Natural killer cell (primary cell): ENCODE data around the gene YKT6. TPM values are rescaled to one million over a fixed set of nuclear protein-coding genes. Genes with fewer than 3 reads are reported as not detected.
A peak's percentile ranks its signal among the peaks of the same experiment; 100 is the strongest.

Experiments
- ATAC-seq, 3 donors: fragments of 150-1000 bp in 2 of 3; fragments of 200-7000 bp in 1 of 3; cut with Tn5 transposase; 1 replicate in 1 of 3; 2 replicates in 2 of 3; pipeline ENCODE4 v1.10.0; 2021; ENCODE audit warnings: mild to moderate bottlenecking in 2 of 3, moderate library complexity in 2 of 3
- DNase-seq, 2 donors: peaks; one replicate each; pipeline versions ENCODE4 v3.0.0 to v3.0.0-alpha.2; 2013 to 2021; ENCODE audit warnings: mixed read lengths in 1 of 2
- H3K27ac ChIP-seq: one replicate; pipeline ENCODE4 v1.5.1; 2013; ENCODE audit warnings: mild to moderate bottlenecking, low read length
- H3K27me3 ChIP-seq: one replicate; pipeline ENCODE4 v1.6.1; 2013; ENCODE audit warnings: low read length; ENCODE audit not compliant: control insufficient read depth, insufficient read depth
- H3K36me3 ChIP-seq: one replicate; pipeline ENCODE4 v1.6.1; 2013; ENCODE audit warnings: low read length; ENCODE audit not compliant: control insufficient read depth, insufficient read depth
- H3K4me1 ChIP-seq: one replicate; pipeline ENCODE4 v1.6.1; 2013; ENCODE audit warnings: low read length; ENCODE audit not compliant: control insufficient read depth, insufficient read depth
- H3K4me3 ChIP-seq: one replicate; pipeline ENCODE4 v1.5.1; 2013; ENCODE audit warnings: low read length
- H3K9me3 ChIP-seq: one replicate; pipeline ENCODE4 v1.6.1; 2013; ENCODE audit warnings: low read length; ENCODE audit not compliant: control insufficient read depth, insufficient read depth
- H3K27ac Mint-ChIP-seq, 2 donors: one replicate each; pipeline ENCODE4 v1.8.0; 2022; ENCODE audit warnings: mild to moderate bottlenecking in 2 of 2, mixed read lengths in 2 of 2, moderate library complexity in 1 of 2
- H3K27me3 Mint-ChIP-seq, 2 donors: one replicate each; pipeline ENCODE4 v1.8.0; 2022; ENCODE audit warnings: low read depth in 2 of 2, mixed read lengths in 2 of 2
- H3K36me3 Mint-ChIP-seq: one replicate; pipeline ENCODE4 v1.8.0; 2022; ENCODE audit warnings: mixed read lengths
- H3K4me1 Mint-ChIP-seq, 2 donors: one replicate each; pipeline ENCODE4 v1.8.0; 2022; ENCODE audit warnings: mixed read lengths in 2 of 2
- H3K4me3 Mint-ChIP-seq: one replicate; pipeline ENCODE4 v1.8.0; 2022; ENCODE audit warnings: mild to moderate bottlenecking, moderate library complexity, mixed read lengths
- H3K9me3 Mint-ChIP-seq, 2 donors: one replicate each; pipeline ENCODE4 v1.8.0; 2022; ENCODE audit warnings: mixed read lengths in 2 of 2
- CTCF ChIP-seq: fragments of 200-600 bp; IDR thresholded peaks from one replicate; pipeline ENCODE4 v1.8.0; 2022; ENCODE audit warnings: antibody characterized with exemption
- WGBS: methylation state at CpG from one replicate; pipeline ENCODE4 v1.1.7; 2013; ENCODE audit warnings: missing lambda C conversion rate; ENCODE audit not compliant: insufficient coverage; 5-methylcytosine and 5-hydroxymethylcytosine counted together
- intact Hi-C: fragments of 100-400 bp; cut with micrococcal nuclease; formaldehyde crosslinking; loops from one replicate; pipeline ENCODE4 v1.14.2; 2022
- total RNA-seq, 4 donors: library from RNA; stranded (reverse); fragments of 120-200 nt in 1 of 4; gene quantifications; one replicate each; pipeline versions ENCODE4 v1.2.3 to v1.2.4, GENCODE V29; 2013 to 2022

The YKT6 gene
- 100 to 1,000 TPM in 1 of 3 donors, 10 to 100 TPM in 2; 72.4 to 107 (median 87.1) TPM for total RNA-seq
- total RNA-seq (2013) = 38.9 TPM

- WGBS = 0% methylated on average over 58 of the region's 58 CpGs
- no peaks in the 10 kb centered on the region for H3K36me3 Mint-ChIP-seq
- H3K4me1 Mint-ChIP-seq = peaks cover 24 to 26% of the 10 kb centered on the region in 2 donors
- ATAC-seq = peak; percentile 98 to 99 (median 99)
- H3K36me3 ChIP-seq = peaks cover 15% of the 10 kb centered on the region
- H3K9me3 ChIP-seq = no peaks in the 10 kb centered on the region
- no peaks in the 10 kb centered on the region for H3K27me3 ChIP-seq
- DNase-seq = peak; percentile 79 to 98
- peaks cover 8% of the 10 kb centered on the region for H3K4me1 ChIP-seq
- TF ChIP-seq CTCF = peak; percentile 38
- H3K27me3 Mint-ChIP-seq = peaks cover 7 to 9% of the 10 kb centered on the region in 2 donors
- peaks cover 0 to 2% of the 10 kb centered on the region in 2 donors for H3K9me3 Mint-ChIP-seq
- peak within 1 kb of the TSS; percentile 74 for H3K27ac ChIP-seq
- peak within 1 kb of the TSS; percentile 89 for H3K4me3 Mint-ChIP-seq
- H3K27ac Mint-ChIP-seq = peak within 1 kb of the TSS; percentile 51 to 70
- intact Hi-C loops = loop anchor here (5.0 kb wide), 1 partner anchor 119 kb away; the partner anchor contains the start of gene POLM
- H3K4me3 ChIP-seq = peak within 1 kb of the TSS; percentile 86
These were observed at the start of gene YKT6 for GRCh38 chr7:44200699-44201461. Gene YKT6 (plus strand): TSS chr7:44200978. CDS start chr7:44201136, 158 bp downstream.

GRCh38 chr7:44151956-44152355 lies 48.8 kb upstream of the YKT6 start:
- Histone ChIP-seq H3K9me3 (no peaks in the 10 kb centered on the region), H3K4me3 (no peak overlapping the region), H3K27ac (no peak overlapping the region), H3K36me3 (no peaks in the 10 kb centered on the region), H3K27me3 (no peaks in the 10 kb centered on the region), H3K4me1 (peaks cover 3% of the 10 kb centered on the region)
- Mint-ChIP-seq H3K27me3 (no peaks in the 10 kb centered on the region), H3K27ac (no peak overlapping the region), H3K4me3 (no peak overlapping the region), H3K9me3 (no peaks in the 10 kb centered on the region), H3K36me3 (no peaks in the 10 kb centered on the region), H3K4me1 (no peaks in the 10 kb centered on the region)
- ATAC-seq = no peak
- no peak for TF ChIP-seq CTCF
- 92% methylated on average over 9 of the region's 9 CpGs for WGBS
- intact Hi-C loops = no loop called here
- DNase-seq = no peak

- Mint-ChIP-seq H3K4me1 (no peaks in the 10 kb centered on the region), H3K4me3 (no peak overlapping the region), H3K9me3 (no peaks in the 10 kb centered on the region), H3K27me3 (no peaks in the 10 kb centered on the region), H3K36me3 (no peaks in the 10 kb centered on the region), H3K27ac (no peak overlapping the region)
- intact Hi-C loops = no loop called here
- DNase-seq (no peak), ATAC-seq (no peak)
- 89% methylated on average over 22 of the region's 22 CpGs for WGBS
- H3K9me3 ChIP-seq = no peaks in the 10 kb centered on the region
- TF ChIP-seq CTCF = no peak
- H3K4me1 ChIP-seq = peaks cover 3% of the 10 kb centered on the region
- H3K27ac ChIP-seq = no peak overlapping the region
- no peak overlapping the region for H3K4me3 ChIP-seq
- no peaks in the 10 kb centered on the region for H3K36me3 ChIP-seq
- no peaks in the 10 kb centered on the region for H3K27me3 ChIP-seq
These were observed 47.5 kb upstream of the YKT6 start for GRCh38 chr7:44152971-44153947.
